GM23338 (cell line): ENCODE measurements around the gene CUX1. TPM values are rescaled to one million over a fixed set of nuclear protein-coding genes. Genes with fewer than 3 reads are reported as not detected.

ENCODE experiments used
- ATAC-seq: fragments of 200-7000 bp; cut with Tn5 transposase; 3 replicates; pipeline ENCODE4 v1.9.1; 2020
- DNase-seq: peaks from one replicate; pipeline ENCODE4 v3.0.0-alpha.2; 2015; ENCODE audit warnings: low spot score
- H2AFZ ChIP-seq: fragments of 200-600 bp; sonication (generic); 2 replicates; pipeline ENCODE4 v1.8.0; 2016; ENCODE audit warnings: antibody characterized with exemption, mild to moderate bottlenecking, moderate library complexity
- H3F3A ChIP-seq: fragments of 200-600 bp; sonication (generic); replicated peaks from 2 replicates; pipeline ENCODE4 v1.8.0; 2017; ENCODE audit warnings: antibody characterized with exemption, mixed run types, low read depth
- H3K27ac ChIP-seq: fragments of 200-600 bp; sonication (generic); 2 replicates; pipeline ENCODE4 v1.6.1; 2016; ENCODE audit warnings: low read depth
- H3K27me3 ChIP-seq: fragments of 200-600 bp; sonication (generic); 2 replicates; pipeline ENCODE4 v1.8.0; 2016; ENCODE audit warnings: mild to moderate bottlenecking, mixed run types, moderate library complexity; ENCODE audit not compliant: insufficient read depth
- H3K36me3 ChIP-seq: fragments of 200-600 bp; sonication (generic); 2 replicates; pipeline ENCODE4 v1.8.0; 2016; ENCODE audit warnings: mild to moderate bottlenecking; ENCODE audit not compliant: insufficient read depth
- H3K4me1 ChIP-seq: fragments of 200-600 bp; sonication (generic); 2 replicates; pipeline ENCODE4 v1.8.0; 2016; ENCODE audit warnings: mild to moderate bottlenecking, moderate library complexity; ENCODE audit not compliant: insufficient read depth
- H3K4me2 ChIP-seq: fragments of 200-600 bp; sonication (generic); 2 replicates; pipeline ENCODE4 v1.7.1; 2017; ENCODE audit warnings: mixed run types
- H3K4me3 ChIP-seq: fragments of 200-600 bp; sonication (generic); 2 replicates; pipeline ENCODE4 v1.6.1; 2016; ENCODE audit warnings: mixed run types
- H3K79me2 ChIP-seq: fragments of 200-600 bp; sonication (generic); replicated peaks from 2 replicates; pipeline ENCODE4 v1.8.0; 2017; ENCODE audit warnings: mild to moderate bottlenecking; ENCODE audit not compliant: insufficient read depth
- H3K9me2 ChIP-seq: fragments of 200-600 bp; sonication (generic); 2 replicates; pipeline ENCODE4 v1.8.0; 2017; ENCODE audit not compliant: insufficient read depth
- H4K20me1 ChIP-seq: fragments of 200-600 bp; sonication (generic); replicated peaks from 2 replicates; pipeline ENCODE4 v1.8.0; 2017; ENCODE audit warnings: mild to moderate bottlenecking; ENCODE audit not compliant: insufficient read depth
- H3K27ac Mint-ChIP-seq: 2 replicates; pipeline ENCODE4 v1.8.0; 2020; ENCODE audit warnings: inconsistent platforms, mild to moderate bottlenecking, moderate library complexity, mixed read lengths
- H3K27me3 Mint-ChIP-seq: 3 replicates; pipeline ENCODE4 v1.8.0; 2022; ENCODE audit warnings: low read depth, mild to moderate bottlenecking, moderate library complexity, mixed read lengths, inconsistent platforms; ENCODE audit not compliant: insufficient read depth, poor library complexity
- H3K36me3 Mint-ChIP-seq: 3 replicates; pipeline ENCODE4 v1.8.0; 2021; ENCODE audit warnings: low read depth, mild to moderate bottlenecking, inconsistent platforms, moderate library complexity, mixed read lengths
- H3K4me1 Mint-ChIP-seq: 3 replicates; pipeline ENCODE4 v1.8.0; 2020; ENCODE audit warnings: mild to moderate bottlenecking, inconsistent platforms, mixed read lengths
- H3K4me3 Mint-ChIP-seq: 3 replicates; pipeline ENCODE4 v1.8.0; 2021; ENCODE audit warnings: moderate library complexity, mild to moderate bottlenecking, inconsistent platforms, mixed read lengths
- H3K9me3 Mint-ChIP-seq: 3 replicates; pipeline ENCODE4 v1.8.0; 2020; ENCODE audit warnings: moderate library complexity, mild to moderate bottlenecking, inconsistent platforms, mixed read lengths
- CREB1 ChIP-seq: fragments of 250-450 bp; sonication (Bioruptor Pico); IDR thresholded peaks from 2 replicates; pipeline ENCODE4 v1.5.0; 2020; ENCODE audit warnings: low read depth, mild to moderate bottlenecking, moderate library complexity
- CTCF ChIP-seq, 2 experiments: fragments of 200-600 bp in 1 of 2; sonication (generic) in 1 of 2; conservative IDR thresholded peaks; 2 replicates each; pipeline versions ENCODE4 v1.5.1 to v1.6.1; 2016 to 2017; ENCODE audit warnings: antibody characterized with exemption in 2 of 2, low read depth in 2 of 2, mild to moderate bottlenecking in 2 of 2, moderate library complexity in 1 of 2
- ETS1 ChIP-seq: IDR thresholded peaks from 2 replicates; pipeline ENCODE4 v1.6.1; 2016; ENCODE audit warnings: antibody characterized with exemption
- EZH2 ChIP-seq: fragments of 200-600 bp; sonication (generic); IDR thresholded peaks from one replicate; pipeline ENCODE4 v1.8.0; 2017; ENCODE audit warnings: antibody characterized with exemption, mild to moderate bottlenecking, low read depth; ENCODE audit not compliant: unreplicated experiment
- EZH2phosphoT487 ChIP-seq: fragments of 200-600 bp; sonication (generic); IDR thresholded peaks from one replicate; pipeline ENCODE4 v1.8.1; 2018; ENCODE audit warnings: antibody characterized with exemption; ENCODE audit not compliant: unreplicated experiment
- NANOG ChIP-seq: IDR thresholded peaks from 2 replicates; pipeline ENCODE4 v1.6.1; 2016; ENCODE audit warnings: antibody characterized with exemption, borderline replicate concordance
- POLR2AphosphoS5 ChIP-seq: IDR thresholded peaks from 2 replicates; pipeline ENCODE4 v1.6.1; 2016; ENCODE audit warnings: antibody characterized with exemption, low read depth
- REST ChIP-seq: IDR thresholded peaks from one replicate; pipeline ENCODE4 v1.6.1; 2018; ENCODE audit warnings: antibody characterized with exemption; ENCODE audit not compliant: unreplicated experiment
- ZNF114 ChIP-seq: fragments of 250-450 bp; sonication (Bioruptor Pico); IDR thresholded peaks from 2 replicates; pipeline ENCODE4 v1.5.0; 2020; ENCODE audit warnings: mild to moderate bottlenecking, moderate library complexity
- ZNF331 ChIP-seq: fragments of 250-450 bp; sonication (Bioruptor Pico); IDR thresholded peaks from 2 replicates; pipeline ENCODE4 v1.5.0; 2020; ENCODE audit warnings: low read depth, mild to moderate bottlenecking, moderate library complexity
- polyA plus RNA-seq: library from polyadenylated mRNA; unstranded; fragments of >200 nt; fragmentation: Nextera tagmentation; extraction: Ambion mirVana; gene quantifications from 2 replicates; pipeline ENCODE4 v1.2.1, GENCODE V29; 2016
- total RNA-seq: library from RNA; depleted of rRNA; stranded (reverse); fragments of >200 nt; shearing (Covaris generic); gene quantifications from 2 replicates; pipeline ENCODE4 v1.2.3, GENCODE V29; 2014

CUX1 gene
- total and polyA plus RNA-seq, 2 experiments from 2014 or later, result 49.9 to 64.0 TPM

- TF ChIP-seq CTCF (conservative IDR thresholded peaks at IDR 0.05; ENCODE audit: low read depth in 2 of 2) (no peak), POLR2AphosphoS5 (no peak), ZNF331 (CRISPR knock-in tag) (no peak), CREB1 (CRISPR knock-in tag) (no peak), EZH2 (no peak)
Observed at GRCh38 chr7:101954499-101954898, 137.1 kb downstream of the CUX1 start (continued).

GRCh38 chr7:101956130-101956529 is 138.7 kb downstream of the CUX1 start:
- no peak overlapping the region for H3K4me2 ChIP-seq
- H3K27me3 Mint-ChIP-seq, result peaks cover 11% of the 10 kb centered on the region
- peaks cover 42% of the 10 kb centered on the region for H3K4me1 Mint-ChIP-seq
- H3K27me3 ChIP-seq, result no peaks in the 10 kb centered on the region
- H3K9me3 Mint-ChIP-seq, result no peaks in the 10 kb centered on the region
- H3K4me3 Mint-ChIP-seq, result no peak overlapping the region
- no peaks in the 10 kb centered on the region for H3K9me2 ChIP-seq
- no peak overlapping the region for H3K27ac ChIP-seq
- H3K4me1 ChIP-seq, result peaks cover 22% of the 10 kb centered on the region
- no peak overlapping the region for H2AFZ ChIP-seq
- H3K79me2 ChIP-seq, result peaks cover 98% of the 10 kb centered on the region
- H3K36me3 Mint-ChIP-seq, result peaks cover 3% of the 10 kb centered on the region; the same call in 2 of the 3 replicates
- no peak overlapping the region for H3K4me3 ChIP-seq
- no peaks in the 10 kb centered on the region; the same call in 1 of the 2 replicates for H3F3A ChIP-seq
- ATAC-seq, result no peak
- DNase-seq, result no peak
- no peaks in the 10 kb centered on the region for H3K36me3 ChIP-seq
- H4K20me1 ChIP-seq, result peaks cover 2% of the 10 kb centered on the region
- H3K27ac Mint-ChIP-seq, result no peak overlapping the region
- TF ChIP-seq NANOG, result no peak
- TF ChIP-seq ZNF114 (CRISPR knock-in tag), result no peak
- no peak for TF ChIP-seq ZNF331 (CRISPR knock-in tag)
- no peak for TF ChIP-seq CREB1 (CRISPR knock-in tag)
- no peak for TF ChIP-seq EZH2
- TF ChIP-seq EZH2phosphoT487, result no peak
- TF ChIP-seq POLR2AphosphoS5, result no peak
- TF ChIP-seq CTCF (conservative IDR thresholded peaks at IDR 0.05; ENCODE audit: low read depth in 2 of 2), result no peak
- TF ChIP-seq REST, result no peak
- TF ChIP-seq ETS1, result no peak
